ENCODE data around the gene TAPT1. TPM values are rescaled to one million over a fixed set of nuclear protein-coding genes. Genes with fewer than 3 reads are reported as not detected.
A peak's percentile ranks its signal among the peaks of the same experiment; 100 is the strongest.

The TAPT1 gene
- total RNA-seq, 1 experiment from 2014 or later = 11.1 TPM

DNA sequence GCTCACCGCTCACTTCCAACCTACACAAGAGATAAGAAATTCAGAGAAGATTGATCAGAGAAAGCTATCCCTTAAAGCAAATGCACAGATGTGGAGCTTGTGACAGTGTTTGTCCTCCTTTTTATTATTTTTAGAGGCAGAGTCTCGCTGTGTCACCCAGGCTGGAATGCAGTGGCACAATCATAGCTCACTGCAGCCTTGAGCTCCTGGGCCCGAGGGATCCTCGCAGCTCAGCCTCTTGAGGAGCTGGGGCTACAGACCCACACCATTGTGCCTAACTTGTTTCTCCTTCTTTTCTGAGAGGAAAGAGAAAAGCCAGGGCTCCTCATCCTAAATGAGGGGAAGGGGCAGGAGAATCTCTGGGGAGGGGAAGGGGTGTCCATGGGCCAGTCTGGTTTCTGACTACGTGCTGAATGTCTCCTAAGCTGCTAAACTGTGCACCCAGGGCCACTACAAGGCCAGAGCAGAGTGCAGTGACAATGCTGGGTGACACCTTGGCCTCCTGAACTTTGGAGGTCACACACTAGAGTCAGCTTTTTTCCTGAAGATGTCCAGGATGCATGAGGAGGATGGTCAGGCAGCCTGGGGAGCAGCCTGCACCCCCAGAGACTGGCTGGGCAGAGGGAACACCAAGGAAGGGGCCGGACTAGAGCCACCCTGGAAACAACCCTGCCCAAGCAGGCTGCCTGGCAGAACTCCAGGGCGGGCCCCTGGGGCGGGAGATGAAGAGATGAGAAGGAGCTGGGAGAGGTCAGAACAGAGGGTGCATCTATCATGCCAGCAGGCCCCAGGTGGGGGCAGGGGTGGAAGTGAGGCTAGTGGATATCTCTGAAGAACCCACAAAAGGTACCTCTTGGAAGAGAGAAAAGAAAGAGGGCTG lies 87.0 kb downstream of the TAPT1 start:
- Histone ChIP-seq H2BK5ac (ENCODE audit: insufficient read length, low read length) (no peak overlapping the region), H3K23ac (ENCODE audit: insufficient read length, low read depth, low read length) (no peak overlapping the region), H3K9ac (ENCODE audit: extremely low read depth, insufficient read length, low read length) (no peak overlapping the region), H3K14ac (ENCODE audit: insufficient read depth, low read length) (no peak overlapping the region), H2BK12ac (ENCODE audit: insufficient read length, low read depth, low read length) (no peak overlapping the region), H3K4ac (ENCODE audit: low read depth, low read length) (no peak overlapping the region), H3T11ph (ENCODE audit: low read length) (no peak overlapping the region), H3K9me3 (ENCODE audit: control insufficient read depth, low read depth, low read length) (peaks cover 8% of the 10 kb centered on the region), H4K91ac (ENCODE audit: insufficient read length, low read depth, low read length) (no peak overlapping the region), H3K56ac (ENCODE audit: insufficient read length, low read depth, low read length) (no peak overlapping the region), H3K18ac (ENCODE audit: insufficient read length, low read depth, low read length) (no peak overlapping the region), H3K23me2 (ENCODE audit: insufficient read length, low read depth, low read length, poor library complexity, severe bottlenecking) (no peaks in the 10 kb centered on the region), H4K5ac (ENCODE audit: insufficient read length, low read depth, low read length) (no peak overlapping the region), H4K20me1 (ENCODE audit: control insufficient read depth, insufficient read depth, insufficient read length) (no peaks in the 10 kb centered on the region), H2AK5ac (ENCODE audit: insufficient read length, low read length) (no peak overlapping the region), H3K27ac (ENCODE audit: insufficient read length, low read depth, low read length) (no peak overlapping the region), H3K79me1 (ENCODE audit: insufficient read depth, low read depth, low read length, poor library complexity, severe bottlenecking) (no peaks in the 10 kb centered on the region), H3K4me1 (ENCODE audit: insufficient read depth, low read length) (no peaks in the 10 kb centered on the region), H3K79me2 (ENCODE audit: insufficient read depth, low read length) (no peaks in the 10 kb centered on the region), H3K4me2 (ENCODE audit: insufficient read depth, insufficient read length, low read length) (no peak overlapping the region), H2BK20ac (ENCODE audit: low read depth, low read length, poor library complexity, severe bottlenecking) (no peak overlapping the region), H2BK120ac (ENCODE audit: low read depth, low read length, poor library complexity, severe bottlenecking) (no peak overlapping the region), H2BK15ac (ENCODE audit: low read depth, low read length) (no peak overlapping the region), H3K27me3 (ENCODE audit: insufficient read depth, low read length) (no peaks in the 10 kb centered on the region), H2AFZ (ENCODE audit: low read length) (no peak overlapping the region), H4K8ac (replicated peaks; ENCODE audit: insufficient read length, low read depth, low read length) (no peak overlapping the region)
- Mint-ChIP-seq H3K4me1 (peaks cover under 1 to 2% of the 10 kb centered on the region in 2 experiments; a peak in 3 of 4 replicates), H3K4me3 (no peak overlapping the region), H3K9me3 (peaks cover 19 to 22% of the 10 kb centered on the region in 2 experiments), H3K36me3 (ENCODE audit: insufficient read depth in 1 of 3, low read depth in 3 of 3) (peaks cover 0 to 10% (median 3%) of the 10 kb centered on the region in 3 experiments; a peak in 5 of 7 replicates), H3K27me3 (ENCODE audit: low read depth) (no peaks in the 10 kb centered on the region; the same call in 1 of the 2 replicates), H3K27ac (peak overlapping the region in 1 of 3 experiments; percentile 85; a peak in 1 of 7 replicates)
- WGBS (ENCODE audit: extremely low coverage, insufficient read length, low lambda C conversion rate) = no CpG with 5 or more reads among the region's 8 CpGs
- no peak for TF ChIP-seq CTCF (conservative IDR thresholded peaks at IDR 0.05)
- no peak for DNase-seq
